ENCODE data around the gene PI16.
A peak's percentile ranks its signal among the peaks of the same experiment; 100 is the strongest.
"Not testable (repeated sequence)": the region's sequence is repeated elsewhere in the genome, so short reads cannot be mapped to it uniquely, and the experiment has no call there.

The PI16 gene

DNA sequence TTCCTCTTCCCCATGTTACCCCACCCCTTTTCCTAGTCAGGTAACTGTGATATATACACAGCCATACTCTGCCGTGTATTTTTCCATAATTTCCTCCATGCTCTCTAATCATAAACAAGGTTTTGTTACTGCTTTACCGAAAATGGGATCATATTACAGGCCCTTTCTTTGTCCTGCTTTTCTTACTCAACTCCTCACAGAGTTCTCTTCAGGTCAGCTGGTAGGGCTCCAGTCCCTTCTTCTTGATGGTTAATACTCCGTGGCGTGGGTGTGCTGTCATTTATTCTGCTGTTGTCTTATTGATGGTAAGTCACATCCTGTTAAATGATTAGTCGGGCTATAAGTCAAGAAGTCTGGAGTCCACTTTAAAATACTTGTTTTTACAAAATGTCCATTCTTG, 24.9 kb upstream of the PI16 start:
- DNase-seq = no peak

DNA sequence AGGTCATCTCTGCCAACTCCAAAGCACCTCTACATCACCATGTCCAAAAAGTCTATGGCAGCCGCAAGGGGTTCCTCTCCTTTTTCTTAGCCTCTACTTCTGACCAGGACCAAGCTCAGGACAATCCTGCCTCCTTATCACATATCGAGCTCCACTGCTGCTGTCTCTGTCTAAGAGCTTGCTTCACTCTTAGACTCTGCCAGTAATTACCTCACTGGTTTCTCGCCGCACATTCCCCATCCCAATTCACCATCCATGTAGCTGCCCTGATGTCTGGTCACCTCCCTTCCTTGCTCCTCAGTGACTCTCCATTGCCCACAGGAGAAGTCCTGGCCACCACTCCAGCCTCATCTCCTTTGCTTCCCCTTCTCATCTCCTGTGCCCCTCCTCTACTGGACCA, 24.1 kb upstream of the PI16 start:
- no peak for DNase-seq

DNA sequence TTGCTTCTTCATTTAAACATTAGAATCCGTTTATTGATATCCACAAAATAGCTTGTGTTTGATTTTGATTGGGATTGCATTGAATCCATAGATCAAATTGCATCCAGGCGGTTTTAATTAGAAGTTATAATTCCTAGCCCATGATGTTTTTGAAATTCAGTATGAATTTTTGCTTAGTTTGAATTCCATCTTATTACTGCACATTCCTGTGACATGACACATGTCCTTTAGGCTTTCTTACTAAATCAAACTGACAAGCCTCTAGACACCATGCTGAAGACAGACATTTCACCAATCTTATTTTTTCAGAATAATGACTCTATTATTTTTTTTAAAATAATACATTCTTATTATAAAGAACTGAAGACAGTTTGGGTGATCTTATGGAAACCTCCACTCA, 21.4 kb upstream of the PI16 start:
- DNase-seq = no peak

DNA sequence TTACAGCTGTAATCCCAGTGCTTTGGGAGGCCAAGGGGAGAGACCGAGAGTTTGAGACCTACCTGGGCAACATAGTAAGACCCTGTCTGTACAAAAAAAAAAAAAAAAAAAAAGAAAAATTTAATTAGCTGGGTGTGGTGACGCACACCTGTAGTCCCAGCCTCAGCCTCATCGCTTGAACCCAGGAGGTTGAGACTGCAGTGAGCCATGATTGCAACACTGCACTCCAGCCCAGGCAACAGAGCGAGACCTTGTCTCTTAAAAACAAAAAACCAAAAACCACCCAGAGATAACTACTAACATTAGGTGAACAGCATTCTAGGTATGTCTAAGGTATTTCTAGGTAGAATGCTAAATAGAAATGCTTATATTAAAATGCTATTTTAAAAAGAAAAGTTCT, 21.0 kb upstream of the PI16 start:
- no peak for DNase-seq

DNA sequence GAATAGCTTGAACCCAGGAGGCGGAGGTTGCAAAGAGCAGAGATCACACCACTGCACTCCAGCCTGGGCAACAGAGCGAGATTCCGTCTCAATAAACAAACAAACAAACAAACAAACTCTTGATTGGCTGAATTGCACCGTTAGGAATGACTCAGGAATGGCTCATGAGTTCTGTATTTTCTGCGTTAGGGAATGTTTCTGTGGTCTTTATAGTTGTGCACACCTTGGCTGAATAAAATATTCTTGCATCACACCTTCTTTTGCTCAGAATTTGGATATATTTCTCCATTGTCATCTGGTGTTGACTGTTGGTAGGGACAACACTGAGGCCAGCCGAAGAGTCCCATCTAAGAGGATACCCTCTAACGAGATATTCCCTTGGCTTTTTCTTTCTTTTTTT, 19.6 kb upstream of the PI16 start:
- DNase-seq = no peak

DNA sequence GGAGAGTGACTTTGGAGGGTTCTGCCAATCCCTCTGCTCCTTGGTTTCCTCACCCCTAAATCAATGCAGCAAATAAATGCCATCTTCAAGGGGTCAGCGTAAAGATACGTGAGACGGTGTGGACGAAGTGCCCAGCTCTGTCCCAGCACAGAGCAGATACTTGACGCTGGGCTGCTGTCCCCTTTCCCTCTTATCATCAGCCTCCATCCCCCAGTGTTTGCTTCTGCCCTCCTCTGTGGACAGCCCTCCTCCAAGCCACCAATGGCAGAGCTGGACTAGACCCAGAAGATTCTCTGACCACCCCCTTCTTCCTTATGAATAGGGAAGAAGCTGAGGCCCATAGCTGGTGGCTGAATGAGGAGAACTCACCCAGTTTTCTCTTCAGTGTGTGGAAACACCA, 17.7 kb upstream of the PI16 start:
- DNase-seq = no peak

DNA sequence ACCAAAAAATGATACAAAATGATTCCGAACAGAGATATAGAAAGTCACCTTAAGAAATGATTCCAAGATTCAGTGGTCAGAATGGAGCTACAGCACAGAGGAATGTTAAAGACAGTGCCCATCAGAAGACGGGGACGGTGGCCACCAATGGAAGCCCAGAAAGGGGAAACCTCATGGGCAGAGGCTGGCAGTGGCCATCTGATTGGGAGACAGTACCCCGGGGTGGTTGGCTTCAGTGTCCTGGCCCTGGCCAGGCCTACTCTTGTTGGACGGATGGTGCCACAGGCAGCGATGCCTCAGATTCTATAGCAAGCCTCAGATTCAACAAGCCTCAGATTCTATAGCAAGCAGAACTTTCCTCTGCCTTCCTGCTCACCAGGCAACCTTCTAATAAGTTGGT, 16.6 kb upstream of the PI16 start:
- no peak for DNase-seq

DNA sequence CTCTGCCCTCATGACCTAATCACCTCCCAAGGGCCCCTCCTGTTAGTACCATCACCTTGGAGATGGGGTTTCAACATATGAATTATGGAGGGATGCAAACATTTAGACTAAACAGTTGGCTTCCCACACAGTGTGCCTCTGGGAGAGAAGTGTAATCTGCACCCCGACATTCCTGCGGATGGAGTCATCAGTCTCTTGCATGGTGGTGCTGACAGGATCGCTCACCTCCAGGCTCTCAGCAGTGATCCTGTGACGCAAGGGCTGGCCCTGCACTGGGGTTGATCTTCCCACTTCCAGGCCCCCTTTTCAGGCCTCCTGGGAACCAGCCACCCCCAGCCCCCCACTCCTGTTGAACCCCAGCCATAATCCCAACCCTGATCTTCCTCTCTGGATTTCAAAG, 16.0 kb upstream of the PI16 start:
- DNase-seq = no peak

DNA sequence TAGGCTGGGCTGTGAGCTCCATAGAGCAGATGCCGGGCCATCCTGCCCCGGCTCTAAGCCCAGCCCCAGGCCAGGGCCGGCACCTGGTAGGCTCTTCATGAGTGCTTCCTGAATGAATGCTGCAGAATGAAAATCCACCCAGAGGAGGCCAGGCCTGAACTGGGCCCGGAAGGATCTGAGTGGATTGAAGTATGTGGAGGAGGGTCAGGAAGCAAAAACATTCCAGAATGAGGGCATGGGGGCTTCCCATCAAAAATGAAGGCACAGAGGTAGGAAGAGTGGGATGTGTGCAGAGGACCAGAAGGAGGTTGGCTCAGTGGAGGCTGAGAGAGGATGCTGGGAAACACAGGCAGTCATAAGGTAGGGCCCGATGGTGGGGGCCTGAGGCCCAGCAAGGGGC, 15.5 kb upstream of the PI16 start:
- DNase-seq = not testable (repeated sequence)

DNA sequence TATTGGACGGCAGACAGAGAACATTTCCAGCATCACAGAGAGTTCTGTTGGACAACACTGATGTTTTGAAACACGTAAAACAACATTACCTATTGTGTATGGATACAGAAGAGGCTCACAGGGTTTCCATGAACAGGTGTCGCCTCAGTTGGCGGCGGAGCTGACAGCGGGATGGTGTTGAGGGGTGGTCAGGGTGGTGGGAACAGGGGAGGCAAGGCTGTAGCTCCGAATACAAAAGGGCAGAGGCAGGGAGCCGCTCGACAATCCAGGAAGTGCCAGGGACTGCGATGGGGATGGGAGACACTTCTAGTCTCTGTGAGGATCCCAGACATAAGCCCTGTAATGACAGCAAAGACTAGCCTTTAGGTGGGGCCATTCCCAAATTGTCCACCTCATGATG, 14.5 kb upstream of the PI16 start:
- DNase-seq = no peak

DNA sequence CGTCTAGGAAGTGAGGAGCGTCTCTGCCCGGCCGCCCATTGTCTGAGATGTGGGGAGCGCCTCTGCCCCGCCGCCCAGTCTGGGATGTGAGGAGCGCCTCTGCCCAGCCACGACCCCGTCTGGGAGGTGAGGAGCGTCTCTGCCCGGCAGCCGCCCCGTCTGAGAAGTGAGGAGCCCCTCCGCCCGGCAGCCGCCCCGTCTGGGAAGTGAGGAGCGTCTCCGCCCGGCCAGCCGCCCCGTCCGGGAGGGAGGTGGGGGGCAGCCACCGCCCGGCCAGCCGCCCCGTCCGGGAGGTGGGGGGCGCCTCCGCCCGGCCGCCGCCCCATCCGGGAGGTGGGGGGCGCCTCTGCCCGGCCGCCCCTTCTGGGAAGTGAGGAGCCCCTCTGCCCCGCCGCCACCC, 13.0 kb upstream of the PI16 start:
- not testable (repeated sequence) for DNase-seq

DNA sequence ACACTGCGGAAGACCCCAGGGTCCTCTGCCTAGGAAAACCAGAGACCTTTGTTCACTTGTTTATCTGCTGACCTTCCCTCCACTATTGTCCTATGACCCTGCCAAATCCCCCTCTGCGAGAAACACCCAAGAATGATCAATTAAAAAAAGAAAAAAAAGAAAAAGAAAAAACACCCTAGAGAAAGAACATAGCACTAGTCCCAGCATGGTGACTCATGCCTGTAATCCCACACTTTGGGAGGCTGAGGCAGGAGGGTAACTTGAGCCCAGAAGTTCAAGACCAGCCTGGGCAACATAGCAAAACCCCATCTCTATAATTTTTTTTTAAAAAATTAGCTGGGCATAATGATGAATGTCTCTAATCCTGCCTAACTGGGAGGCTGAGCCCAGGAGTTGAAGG, 12.2 kb upstream of the PI16 start:
- DNase-seq = not testable (repeated sequence)

DNA sequence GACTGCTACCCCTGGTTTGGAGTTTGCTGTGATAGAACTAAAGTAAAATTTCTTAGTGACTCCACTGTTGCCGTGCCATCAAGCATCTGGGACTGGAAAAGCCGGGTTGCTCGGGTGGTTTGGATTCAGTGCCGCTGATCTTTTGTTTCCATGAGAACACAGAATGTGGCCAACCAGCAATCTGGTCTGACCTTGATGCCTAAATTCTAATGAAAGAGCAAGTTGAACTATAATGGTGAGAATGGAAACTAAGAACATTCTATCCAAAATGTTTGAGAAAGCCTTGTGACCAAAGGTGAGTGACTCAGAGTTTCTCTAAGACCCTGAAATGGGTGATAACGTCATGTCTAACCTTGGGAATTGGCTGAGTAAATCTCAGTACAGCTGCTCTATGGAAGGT, 9.9 kb upstream of the PI16 start:
- no peak for DNase-seq

DNA sequence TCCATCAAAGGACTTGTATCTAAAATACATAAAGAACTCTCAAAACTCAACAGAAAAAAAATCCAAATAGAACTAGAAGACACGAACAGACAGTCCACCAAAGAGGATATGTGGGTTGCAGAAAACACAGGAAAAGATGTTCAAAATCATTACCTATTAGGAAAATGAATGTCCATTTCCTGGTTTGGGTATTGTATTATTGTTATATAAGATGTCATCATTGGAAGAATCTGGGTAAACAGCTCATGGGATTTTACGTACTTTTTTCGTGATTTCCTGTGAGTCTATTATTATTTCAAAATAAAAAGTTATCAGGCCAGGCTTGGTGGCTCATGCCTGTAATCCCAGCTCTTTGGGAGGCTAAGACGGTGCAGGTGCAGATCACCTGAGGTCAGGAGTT, 9.2 kb upstream of the PI16 start:
- no peak for DNase-seq

DNA sequence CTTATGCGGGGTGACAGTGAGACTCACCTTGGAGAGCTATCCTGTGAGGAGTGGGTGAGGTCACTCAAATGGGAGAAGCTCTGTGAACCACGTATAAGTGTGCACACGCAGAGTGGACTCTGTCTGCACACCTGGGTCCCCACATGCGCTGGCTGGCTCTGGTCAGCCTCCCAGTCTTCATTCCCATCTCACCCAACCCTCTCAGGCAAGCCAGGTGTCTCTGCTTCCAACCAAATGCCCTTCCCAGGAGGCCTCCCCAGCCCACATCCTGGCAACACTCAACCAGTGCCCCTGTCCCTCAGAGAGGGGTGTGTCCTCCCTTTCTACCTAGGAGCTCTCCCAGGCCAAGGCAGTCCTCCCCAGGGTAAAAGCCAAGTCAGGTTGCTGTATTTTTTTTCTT, 8.0 kb upstream of the PI16 start:
- no peak for DNase-seq

DNA sequence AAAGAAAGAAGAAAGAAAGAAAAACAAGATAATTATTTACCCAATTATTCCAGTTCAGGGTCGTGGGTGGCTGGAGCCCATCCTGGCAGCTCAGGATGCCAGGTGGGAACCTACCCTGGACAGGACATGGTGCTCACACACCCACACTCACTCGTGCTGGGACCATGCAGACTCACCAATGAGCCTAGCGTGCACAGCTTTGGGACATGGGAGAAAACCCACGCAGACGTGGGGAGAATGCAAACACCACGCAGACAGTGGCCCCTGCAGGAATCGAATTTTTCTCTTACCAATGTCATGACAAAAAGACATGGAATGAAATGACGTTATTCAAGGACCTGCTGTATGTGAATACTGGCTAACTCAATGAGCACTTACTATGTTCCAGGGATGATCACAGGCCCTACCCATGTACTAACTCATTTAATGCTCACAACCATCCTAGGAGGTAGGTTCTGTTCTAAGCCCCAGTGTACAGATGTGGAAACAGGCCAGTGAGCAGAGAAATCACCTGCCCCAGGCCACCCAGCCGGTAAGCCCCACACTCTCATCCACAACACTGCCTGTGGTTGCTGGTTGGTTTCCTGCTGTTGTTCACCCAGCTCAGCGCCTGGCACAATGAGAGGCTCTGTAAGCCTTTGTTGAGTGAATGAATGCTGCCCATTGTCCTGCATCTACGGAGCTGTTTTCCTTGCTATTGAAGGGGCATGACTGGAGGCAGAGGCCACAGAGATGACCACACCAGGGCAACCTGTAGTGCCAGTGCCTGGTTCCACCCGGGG, 6.8 kb upstream of the PI16 start:
- DNase-seq = peak; percentile 24 to 26

DNA sequence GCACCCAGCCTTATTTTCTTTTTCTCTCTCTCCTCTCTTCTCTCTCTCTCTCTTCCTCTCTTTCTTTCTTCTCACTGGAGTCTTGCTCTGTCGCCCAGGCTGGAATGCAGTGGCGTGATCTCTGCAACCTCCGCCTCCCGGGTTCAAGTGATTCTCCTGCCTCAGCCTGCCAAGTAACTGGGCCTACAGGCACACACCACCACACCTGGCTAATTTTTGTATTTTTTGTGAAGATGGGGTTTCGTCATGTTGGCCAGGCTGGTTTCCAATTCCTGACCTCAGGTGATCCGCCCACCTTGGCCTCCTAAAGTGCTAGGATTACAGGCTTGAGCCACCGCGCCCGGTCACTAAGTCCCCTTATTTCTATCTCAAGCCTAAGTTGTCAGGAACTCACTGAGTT, 5.5 kb upstream of the PI16 start:
- not testable (repeated sequence) for DNase-seq

DNA sequence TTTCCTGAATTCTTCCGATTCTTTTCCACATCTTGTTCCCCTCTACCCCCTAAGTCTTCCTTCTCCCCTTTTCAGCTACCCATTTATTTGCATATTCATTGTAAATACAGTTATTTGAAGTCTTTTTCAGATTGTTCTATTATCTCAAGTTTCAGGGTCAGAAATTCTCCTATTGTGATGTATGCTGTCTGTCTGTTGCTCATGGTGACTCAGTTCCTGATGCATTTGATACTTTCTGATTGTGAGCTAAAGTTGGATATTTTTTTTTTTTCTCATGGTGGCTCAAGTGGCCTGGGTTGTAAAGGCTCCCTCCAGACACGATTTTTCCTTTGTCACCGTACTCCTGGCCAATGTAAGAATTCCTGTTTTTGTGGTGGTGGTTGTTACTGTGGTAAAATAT, 4.9 kb upstream of the PI16 start:
- no peak for DNase-seq

DNA sequence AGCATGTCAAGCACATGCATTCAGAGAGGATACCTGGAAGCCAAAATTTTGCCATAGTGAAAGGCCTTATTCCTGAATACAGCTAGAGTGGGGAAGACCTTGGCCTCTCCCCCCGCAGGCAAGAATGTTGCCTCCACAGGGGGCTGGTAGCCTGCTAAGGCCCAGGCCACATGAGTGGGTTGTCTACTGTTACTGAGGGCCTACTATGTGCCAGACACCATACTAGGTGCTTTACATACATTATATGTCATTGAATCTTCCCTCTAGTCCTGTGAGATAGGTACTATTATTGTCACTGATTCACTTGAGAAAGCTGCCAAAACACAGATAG, 642 bp upstream of the PI16 start:
- no peak for DNase-seq

DNA sequence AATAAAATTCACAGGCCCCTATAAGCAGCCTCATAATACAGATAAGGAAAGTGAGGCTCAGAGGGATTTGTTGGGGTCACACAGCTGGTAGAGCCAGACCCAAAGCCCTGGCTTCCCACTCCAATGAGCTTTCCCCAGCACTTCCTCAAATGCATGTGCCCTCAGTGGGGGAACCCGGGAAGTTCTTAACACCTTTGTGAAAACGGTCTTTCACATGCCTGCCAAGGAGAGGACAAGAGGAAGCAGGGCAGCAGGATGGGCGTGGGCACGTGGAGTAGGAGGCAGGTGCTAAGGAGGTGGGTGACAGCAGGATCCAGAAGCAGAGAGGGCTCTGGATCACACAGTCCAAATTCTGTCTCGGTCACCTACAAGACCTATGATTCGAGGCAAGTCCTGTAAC, 598 bp downstream of the PI16 start:
- no peak for DNase-seq

DNA sequence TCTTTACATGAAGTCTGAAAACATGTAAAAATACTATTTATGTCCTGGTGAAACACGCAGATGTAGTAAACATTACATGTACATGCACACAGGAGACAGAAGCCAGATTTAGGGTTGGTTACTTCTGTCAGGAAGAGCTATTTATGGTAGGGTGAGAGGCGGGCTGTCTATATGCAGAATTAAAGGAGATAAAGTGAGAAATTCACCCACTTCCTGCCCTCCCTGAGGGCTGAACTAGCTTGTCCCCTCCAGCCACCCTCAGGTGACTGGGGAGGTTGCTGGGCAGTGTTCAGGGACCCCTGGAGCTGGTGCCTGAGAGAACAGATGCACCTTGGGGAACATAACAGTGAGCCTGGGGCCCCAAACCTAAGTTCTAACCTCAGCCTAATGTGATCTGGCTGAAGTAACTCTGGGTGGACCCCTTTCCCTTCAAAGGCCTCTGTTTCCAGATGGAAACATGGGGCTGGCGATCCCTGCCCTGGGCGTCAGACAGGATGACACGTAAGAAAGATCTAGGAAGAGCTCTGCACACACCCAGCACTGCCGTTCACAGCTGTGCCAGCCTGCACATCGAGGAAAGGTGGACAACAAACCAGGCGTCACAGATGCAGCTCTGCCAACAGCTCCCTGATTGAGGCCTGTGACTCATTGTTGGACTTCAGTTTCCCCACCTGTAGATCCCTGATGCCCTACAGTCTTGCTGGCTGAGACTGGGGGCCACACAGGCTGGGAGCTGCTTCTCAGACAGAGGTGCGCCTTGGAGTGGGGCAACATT, 1.3 kb downstream of the PI16 start:
- no peak for DNase-seq

DNA sequence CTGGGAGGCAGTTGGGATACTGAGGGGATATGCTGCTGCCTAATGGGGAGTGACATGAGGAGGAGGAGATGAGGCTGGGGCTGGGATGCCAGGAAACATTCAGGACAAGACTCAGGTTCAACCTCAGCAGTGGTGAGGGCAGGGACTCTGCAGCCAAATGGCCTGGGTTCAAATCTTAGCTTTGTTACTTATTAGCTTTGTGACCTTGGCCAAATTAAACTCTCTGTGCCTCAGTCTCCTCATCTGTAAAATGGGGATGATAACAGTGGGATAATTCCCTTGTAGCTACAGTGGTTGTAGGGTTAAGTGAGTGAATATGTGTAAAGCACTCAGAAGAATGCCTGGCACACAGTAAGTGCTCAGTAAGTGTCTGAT, 1.9 kb downstream of the PI16 start:
- no peak for DNase-seq

DNA sequence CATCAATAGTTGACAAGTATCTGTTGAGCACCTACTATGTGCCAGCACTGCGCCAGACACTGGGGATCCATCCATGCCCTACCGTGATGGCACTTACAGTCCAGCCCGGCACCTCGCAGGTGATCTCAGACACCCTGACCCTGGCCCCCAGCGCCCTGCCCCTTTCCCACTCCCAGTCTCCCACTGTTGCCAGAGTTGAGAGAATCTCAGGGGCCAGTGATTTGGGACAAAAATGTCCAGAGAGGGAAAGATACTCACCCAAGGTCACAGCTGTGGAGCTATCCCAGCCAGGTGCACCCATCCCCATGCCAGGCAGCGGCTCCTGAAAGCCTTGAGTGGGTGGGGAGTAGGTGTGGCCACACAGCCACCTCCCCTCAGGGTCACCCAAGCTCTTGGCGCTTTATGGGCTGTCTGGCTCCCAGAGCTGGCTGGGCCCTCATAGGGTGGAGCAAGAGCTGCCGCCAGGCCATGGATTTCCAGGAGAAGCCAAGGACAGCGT, 3.3 kb downstream of the PI16 start:
- DNase-seq = no peak

DNA sequence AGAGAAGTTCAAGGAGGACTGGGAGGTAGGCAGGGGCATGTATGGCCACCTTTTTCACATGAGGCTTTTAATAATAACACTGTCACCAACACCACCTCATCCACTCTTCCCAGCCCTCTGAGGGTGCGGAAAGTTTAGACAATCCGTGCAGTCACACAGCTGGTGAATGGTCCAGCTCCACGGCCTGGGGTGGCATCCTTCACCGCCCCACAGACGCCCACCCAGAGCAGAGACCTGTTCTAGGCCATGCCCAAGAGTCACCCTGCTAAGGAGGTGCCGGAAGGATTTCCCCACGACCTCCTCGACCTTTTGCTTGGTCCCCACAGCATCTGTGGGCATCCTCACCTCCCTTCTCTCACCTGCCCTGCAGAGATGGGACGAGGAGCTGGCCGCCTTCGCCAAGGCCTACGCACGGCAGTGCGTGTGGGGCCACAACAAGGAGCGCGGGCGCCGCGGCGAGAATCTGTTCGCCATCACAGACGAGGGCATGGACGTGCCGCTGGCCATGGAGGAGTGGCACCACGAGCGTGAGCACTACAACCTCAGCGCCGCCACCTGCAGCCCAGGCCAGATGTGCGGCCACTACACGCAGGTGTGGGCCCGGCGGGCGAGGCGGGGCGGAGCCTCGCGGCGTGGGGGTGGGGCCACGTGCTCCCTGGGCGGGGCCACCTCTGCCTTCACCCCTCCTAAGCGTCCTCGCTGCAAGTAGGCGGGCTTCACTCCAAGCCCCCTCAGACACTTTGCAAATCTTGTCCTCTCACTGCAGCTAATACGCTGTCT, 4.4 kb downstream of the PI16 start:
- DNase-seq = no peak

Measured in activated CD4-positive, alpha-beta T cell treated with anti-CD3 and anti-CD28 coated beads for 4 hours (primary cell).